ENCODE data around the gene TRMT112.
A peak's percentile ranks its signal among the peaks of the same experiment; 100 is the strongest.
"Not testable (repeated sequence)": the region's sequence is repeated elsewhere in the genome, so short reads cannot be mapped to it uniquely, and the experiment has no call there.

Gene TRMT112

GRCh38 chr11:64330888-64331287 lies 13.5 kb upstream of the TRMT112 start:
- DNase-seq (ENCODE audit: low read depth): no peak

- DNase-seq (ENCODE audit: low read depth): no peak
Observed at GRCh38 chr11:64327993-64328392, 10.6 kb upstream of the TRMT112 start.

- DNase-seq (ENCODE audit: low read depth): no peak
Observed at GRCh38 chr11:64327375-64327774, 10.0 kb upstream of the TRMT112 start.

- no peak for DNase-seq (ENCODE audit: low read depth)
Observed at GRCh38 chr11:64324692-64325469, 7.5 kb upstream of the TRMT112 start.

- not testable (repeated sequence) for DNase-seq (ENCODE audit: low read depth)
Observed at GRCh38 chr11:64323984-64324383, 6.6 kb upstream of the TRMT112 start.

GRCh38 chr11:64323373-64323772 lies 6.0 kb upstream of the TRMT112 start:
- DNase-seq (ENCODE audit: low read depth): no peak

GRCh38 chr11:64322925-64323260 lies 5.5 kb upstream of the TRMT112 start:
- DNase-seq (ENCODE audit: low read depth): no peak

GRCh38 chr11:64321533-64321932 lies 4.2 kb upstream of the TRMT112 start:
- no peak for DNase-seq (ENCODE audit: low read depth)

GRCh38 chr11:64321026-64321425 lies 3.7 kb upstream of the TRMT112 start:
- no peak for DNase-seq (ENCODE audit: low read depth)

GRCh38 chr11:64320556-64320955 lies 3.2 kb upstream of the TRMT112 start:
- no peak for DNase-seq (ENCODE audit: low read depth)

GRCh38 chr11:64318766-64319761 lies 1.7 kb upstream of the TRMT112 start:
- no peak for DNase-seq (ENCODE audit: low read depth)

- DNase-seq (ENCODE audit: low read depth): peak; percentile 86
Observed at GRCh38 chr11:64317961-64318765, 804 bp upstream of the TRMT112 start, which contains the start of gene PRDX5. PRDX5 (plus strand) TSS chr11:64318121; CDS start chr11:64318216, 95 bp downstream.

GRCh38 chr11:64316672-64317324 lies 561 bp downstream of the TRMT112 start:
- DNase-seq (ENCODE audit: low read depth): no peak

- not testable (repeated sequence) for DNase-seq (ENCODE audit: low read depth)
Observed at GRCh38 chr11:64315667-64316526, 1.5 kb downstream of the TRMT112 start.

GRCh38 chr11:64314805-64315561 lies 2.4 kb downstream of the TRMT112 start:
- DNase-seq (ENCODE audit: low read depth): no peak

GRCh38 chr11:64314146-64314804 lies 3.1 kb downstream of the TRMT112 start:
- DNase-seq (ENCODE audit: low read depth): no peak

GRCh38 chr11:64313491-64314145 lies 3.7 kb downstream of the TRMT112 start:
- no peak for DNase-seq (ENCODE audit: low read depth)

- DNase-seq (ENCODE audit: low read depth): no peak
Observed at GRCh38 chr11:64312947-64313346, 4.4 kb downstream of the TRMT112 start.

- not testable (repeated sequence) for DNase-seq (ENCODE audit: low read depth)
Observed at GRCh38 chr11:64307795-64308194, 9.6 kb downstream of the TRMT112 start.

Data from stimulated activated CD8-positive, alpha-beta memory T cell treated with anti-CD3 and anti-CD28 coated beads, Interleukin-12 subunit alpha, Interleukin-12 subunit beta, amount 100 ng/mL, for 1 hour (primary cell).